HCT116 (cell line): ENCODE results near the gene CBL. TPM values are rescaled to one million over a fixed set of nuclear protein-coding genes. Genes with fewer than 3 reads are reported as not detected.

ENCODE experiments used
- ATAC-seq: fragments of 200-7000 bp; cut with Tn5 transposase; 2 replicates; pipeline ENCODE4 v1.9.1; 2020; ENCODE audit warnings: mild to moderate bottlenecking, moderate library complexity
- BruUV-seq: library from RNA; stranded (reverse); fragments of 400-500 nt; replicated peaks from 2 replicates; lab custom pipeline; 2021; lab: Mats Ljungman, UMichigan
- CTCF ChIA-PET: fragments of 300-600 bp; sonication (Branson Sonifier 250); formaldehyde crosslinking; loops from one replicate; lab custom pipeline; 2021; ENCODE audit warnings: antibody characterized with exemption; lab: Charles Lee
- POLR2A ChIA-PET: fragments of 300-600, 350-600 bp; sonication (Branson Sonifier 250); formaldehyde crosslinking; loops from one replicate; lab custom pipeline; 2021; ENCODE audit warnings: antibody characterized with exemption; lab: Charles Lee
- RAD21 ChIA-PET, 2 experiments: fragments of 300-600 bp; sonication (Branson Sonifier 250); formaldehyde crosslinking; loops; one replicate each; lab custom pipeline; 2023; ENCODE audit warnings: low total read pairs in 2 of 2; ENCODE audit not compliant: uncharacterized antibody in 2 of 2, unreplicated experiment in 2 of 2, low non-redundant PET in 1 of 2; lab: Charles Lee
- DNase-seq: peaks from one replicate; pipeline ENCODE4 v3.0.0-alpha.2; 2010; ENCODE audit warnings: low read depth, low spot score
- H2AFZ ChIP-seq: fragments of 200-600 bp; shearing (Covaris generic), sonication (generic); 2 replicates; pipeline ENCODE4 v1.6.1; 2017; ENCODE audit warnings: low read depth, mixed run types, mixed read lengths, antibody characterized with exemption, low read length; ENCODE audit not compliant: poor library complexity, severe bottlenecking
- H3K27ac ChIP-seq: 2 replicates; pipeline ENCODE4 v1.5.1; 2012; ENCODE audit warnings: low read depth, low read length
- H3K27me3 ChIP-seq: fragments of 200-600 bp; sonication (generic); 2 replicates; pipeline ENCODE4 v1.6.1; 2016; ENCODE audit warnings: mixed run types, low read length, mixed read lengths; ENCODE audit not compliant: insufficient read depth
- H3K36me3 ChIP-seq, 2 experiments: fragments of 200-500 bp in 1 of 2; fragments of 200-600 bp in 1 of 2; sonication (Bioruptor generic) in 1 of 2; sonication (generic) in 1 of 2; 2 replicates each; pipeline versions ENCODE4 v1.5.1 to v1.6.1; 2014 to 2016; ENCODE audit warnings: low read length in 2 of 2, inconsistent platforms in 1 of 2, mixed read lengths in 1 of 2, mixed run types in 1 of 2; ENCODE audit not compliant: insufficient read depth in 2 of 2, control insufficient read depth in 1 of 2
- H3K4me1 ChIP-seq, 2 experiments: fragments of 200-600 bp in 1 of 2; sonication (generic) in 1 of 2; 2 replicates each; pipeline versions ENCODE4 v1.5.1 to v1.6.1; 2012 to 2017; ENCODE audit warnings: low read length in 2 of 2, inconsistent platforms in 1 of 2, mild to moderate bottlenecking in 1 of 2, mixed read lengths in 1 of 2, mixed run types in 1 of 2, moderate library complexity in 1 of 2; ENCODE audit not compliant: insufficient read depth in 2 of 2, control insufficient read depth in 1 of 2
- H3K4me2 ChIP-seq: fragments of 200-600 bp; sonication (generic); 2 replicates; pipeline ENCODE4 v1.6.1; 2017; ENCODE audit warnings: mixed run types, low read length, mixed read lengths
- H3K4me3 ChIP-seq, 2 experiments: fragments of 200-600 bp in 1 of 2; sonication (generic) in 1 of 2; replicated peaks in 1 of 2; 2 replicates each; pipeline ENCODE4 v1.5.1; 2011 to 2016; ENCODE audit warnings: low read length in 2 of 2, control low read depth in 1 of 2, low read depth in 1 of 2, mild to moderate bottlenecking in 1 of 2, mixed read lengths in 1 of 2, mixed run types in 1 of 2
- H3K79me2 ChIP-seq: fragments of 200-600 bp; sonication (generic); 2 replicates; pipeline ENCODE4 v1.6.1; 2017; ENCODE audit warnings: mild to moderate bottlenecking, mixed run types, low read length, moderate library complexity, mixed read lengths; ENCODE audit not compliant: insufficient read depth
- H3K9ac ChIP-seq: fragments of 200-600 bp; sonication (generic); 2 replicates; pipeline ENCODE4 v1.6.1; 2016; ENCODE audit warnings: low read length, mixed read lengths
- H3K9me2 ChIP-seq: fragments of 200-600 bp; sonication (generic), shearing (Covaris generic); 2 replicates; pipeline ENCODE4 v1.6.1; 2017; ENCODE audit warnings: mixed run types, mild to moderate bottlenecking, moderate library complexity; ENCODE audit not compliant: insufficient read depth
- H3K9me3 ChIP-seq, 2 experiments: fragments of 200-500 bp in 1 of 2; fragments of 200-600 bp in 1 of 2; sonication (Bioruptor generic) in 1 of 2; sonication (generic) in 1 of 2; 2 replicates each; pipeline ENCODE4 v1.6.1; 2014 to 2017; ENCODE audit warnings: low read length in 2 of 2, mixed read lengths in 2 of 2, inconsistent platforms in 1 of 2, low read depth in 1 of 2, mild to moderate bottlenecking in 1 of 2, mixed run types in 1 of 2, moderate library complexity in 1 of 2; ENCODE audit not compliant: control insufficient read depth in 1 of 2, insufficient read depth in 1 of 2
- H4K20me1 ChIP-seq: fragments of 200-600 bp; sonication (generic), shearing (Covaris generic); 2 replicates; pipeline ENCODE4 v1.6.1; 2017; ENCODE audit warnings: mixed run types, mild to moderate bottlenecking, moderate library complexity; ENCODE audit not compliant: insufficient read depth
- ATF3 ChIP-seq: IDR thresholded peaks from 2 replicates; pipeline ENCODE4 v1.6.1; 2012
- CBX3 ChIP-seq: IDR thresholded peaks from 2 replicates; pipeline ENCODE4 v1.6.1; 2012; ENCODE audit warnings: low read depth
- EGR1 ChIP-seq: IDR thresholded peaks from 2 replicates; pipeline ENCODE4 v1.6.1; 2012; ENCODE audit warnings: low read depth
- ELF1 ChIP-seq: IDR thresholded peaks from 2 replicates; pipeline ENCODE4 v1.6.1; 2012; ENCODE audit warnings: low read depth, borderline replicate concordance
- EZH2 ChIP-seq: fragments of 200-600 bp; sonication (generic); IDR thresholded peaks from 2 replicates; pipeline ENCODE4 v1.6.1; 2017; ENCODE audit warnings: antibody characterized with exemption, mixed run types
- EZH2phosphoT487 ChIP-seq: fragments of 200-600 bp; IDR thresholded peaks from 2 replicates; pipeline ENCODE4 v1.6.1; 2018; ENCODE audit warnings: antibody characterized with exemption, borderline replicate concordance
- FOSL1 ChIP-seq: IDR thresholded peaks from 2 replicates; pipeline ENCODE4 v1.6.1; 2012; ENCODE audit warnings: low read depth
- JUND ChIP-seq: IDR thresholded peaks from 2 replicates; pipeline ENCODE4 v1.6.1; 2012
- POLR2A ChIP-seq: IDR thresholded peaks from 2 replicates; pipeline ENCODE4 v1.7.0; 2011; ENCODE audit warnings: borderline replicate concordance; ENCODE audit not compliant: insufficient read depth, insufficient read length; ENCODE audit errors: extremely low read depth
- RAD21 ChIP-seq: IDR thresholded peaks from 2 replicates; pipeline ENCODE4 v1.6.1; 2012; ENCODE audit warnings: low read depth, mild to moderate bottlenecking
- SIN3A ChIP-seq: IDR thresholded peaks from 2 replicates; pipeline ENCODE4 v1.6.1; 2012; ENCODE audit warnings: low read depth
- SRF ChIP-seq: IDR thresholded peaks from 2 replicates; pipeline ENCODE4 v1.6.1; 2012; ENCODE audit warnings: low read depth
- ZBTB33 ChIP-seq: IDR thresholded peaks from 2 replicates; pipeline ENCODE4 v1.6.1; 2011; ENCODE audit warnings: mild to moderate bottlenecking, low read length, moderate library complexity; ENCODE audit not compliant: insufficient replicate concordance; ENCODE audit errors: extremely low read depth
- ZNF274 ChIP-seq: fragments of 200-500 bp; sonication (Bioruptor generic); IDR thresholded peaks from 2 replicates; pipeline ENCODE4 v1.6.1; 2014; ENCODE audit warnings: mild to moderate bottlenecking, low read depth, low read length, inconsistent platforms
- intact Hi-C: fragments of 100-400 bp; cut with micrococcal nuclease; formaldehyde crosslinking; loops from 2 replicates; pipeline ENCODE4 v1.10.0; 2022
- total RNA-seq: library from RNA; stranded (reverse); gene quantifications from one replicate; pipeline ENCODE4 v1.2.1, GENCODE V29; 2021; ENCODE audit not compliant: unreplicated experiment
- TF ChIP-seq, protein P1 (sequence below), 3 experiments: fragments of 200-600 bp in 1 of 3; sonication (generic) in 1 of 3; IDR thresholded peaks in 2 of 3; conservative IDR thresholded peaks in 1 of 3; 2 replicates each; pipeline ENCODE4 v1.5.1; 2012 to 2017; ENCODE audit warnings: low read depth in 2 of 3, low read length in 2 of 3, antibody characterized with exemption in 1 of 3, borderline replicate concordance in 1 of 3, control low read depth in 1 of 3, mild to moderate bottlenecking in 1 of 3, mixed read lengths in 1 of 3, mixed run types in 1 of 3, moderate library complexity in 1 of 3; ENCODE audit not compliant: insufficient read depth in 1 of 3
- TF ChIP-seq, protein P2 (sequence below): IDR thresholded peaks from 2 replicates; pipeline ENCODE4 v1.6.1; 2012; ENCODE audit warnings: low read depth

Gene CBL
- total RNA-seq, 1 experiment from 2014 or later = 31.1 TPM

DNA sequence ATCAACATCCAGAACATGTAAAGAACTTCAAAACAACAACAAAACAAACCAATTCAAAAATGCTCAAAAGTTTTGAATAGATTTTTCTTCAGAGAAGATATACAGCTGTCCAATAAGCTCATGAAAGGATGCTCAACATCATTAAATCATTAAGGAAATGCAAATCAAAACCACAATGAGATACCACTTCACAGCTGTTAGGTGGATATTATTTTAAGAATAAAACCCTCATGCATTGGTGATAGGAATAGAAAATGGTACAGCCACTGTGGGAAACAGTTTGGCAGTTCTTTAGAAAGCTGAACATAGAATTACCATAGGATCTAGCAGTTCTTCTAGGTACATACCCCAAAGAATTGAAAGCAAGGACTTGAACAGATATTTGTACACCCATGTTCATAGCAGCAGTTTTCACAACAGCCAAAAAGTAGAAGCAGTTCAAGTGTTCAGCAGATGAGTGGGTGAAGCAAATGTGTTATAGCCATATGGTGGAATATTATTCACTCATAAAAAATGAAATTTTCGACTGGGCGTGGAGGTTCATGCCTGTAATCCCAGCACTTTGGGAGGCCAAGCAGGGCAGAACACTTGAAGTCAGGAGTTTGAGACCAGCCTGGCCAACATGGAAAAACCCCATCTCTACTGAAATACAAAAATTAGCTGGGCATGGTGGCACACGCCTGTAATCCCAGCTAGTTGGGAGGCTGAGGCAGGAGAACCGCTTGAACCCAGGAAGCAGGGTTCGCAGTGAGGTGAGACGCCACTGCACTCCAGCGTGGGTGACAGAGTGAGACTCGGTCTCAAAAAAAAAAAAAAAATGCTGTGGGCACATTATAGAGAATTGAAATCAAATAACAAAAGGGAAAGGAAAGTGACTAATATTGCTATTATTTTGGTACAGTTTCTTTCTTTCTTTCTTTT, 42.9 kb downstream of the CBL start (continued):
- TF ChIP-seq, protein P1, sequence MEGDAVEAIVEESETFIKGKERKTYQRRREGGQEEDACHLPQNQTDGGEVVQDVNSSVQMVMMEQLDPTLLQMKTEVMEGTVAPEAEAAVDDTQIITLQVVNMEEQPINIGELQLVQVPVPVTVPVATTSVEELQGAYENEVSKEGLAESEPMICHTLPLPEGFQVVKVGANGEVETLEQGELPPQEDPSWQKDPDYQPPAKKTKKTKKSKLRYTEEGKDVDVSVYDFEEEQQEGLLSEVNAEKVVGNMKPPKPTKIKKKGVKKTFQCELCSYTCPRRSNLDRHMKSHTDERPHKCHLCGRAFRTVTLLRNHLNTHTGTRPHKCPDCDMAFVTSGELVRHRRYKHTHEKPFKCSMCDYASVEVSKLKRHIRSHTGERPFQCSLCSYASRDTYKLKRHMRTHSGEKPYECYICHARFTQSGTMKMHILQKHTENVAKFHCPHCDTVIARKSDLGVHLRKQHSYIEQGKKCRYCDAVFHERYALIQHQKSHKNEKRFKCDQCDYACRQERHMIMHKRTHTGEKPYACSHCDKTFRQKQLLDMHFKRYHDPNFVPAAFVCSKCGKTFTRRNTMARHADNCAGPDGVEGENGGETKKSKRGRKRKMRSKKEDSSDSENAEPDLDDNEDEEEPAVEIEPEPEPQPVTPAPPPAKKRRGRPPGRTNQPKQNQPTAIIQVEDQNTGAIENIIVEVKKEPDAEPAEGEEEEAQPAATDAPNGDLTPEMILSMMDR (IDR thresholded peaks at IDR 0.05 in 2 of 3, conservative IDR thresholded peaks at IDR 0.05 in 1 of 3; ENCODE audit: borderline replicate concordance in 1 of 3, insufficient read depth in 1 of 3, low read depth in 2 of 3, low read length in 2 of 3) = no peak
- TF ChIP-seq RAD21 (no peak), ZNF274 (no peak), FOSL1 (no peak), EZH2phosphoT487 (no peak), SIN3A (no peak), EGR1 (no peak), POLR2A (no peak), CBX3 (no peak)

GRCh38 chr11:119249671-119250010, 43.5 kb downstream of the CBL start:
- no TSS peak for BruUV-seq
- Histone ChIP-seq H3K79me2 (no peaks in the 10 kb centered on the region; the same call in 1 of the 2 replicates), H3K9me2 (no peaks in the 10 kb centered on the region), H3K9me3 (no peaks in the 10 kb centered on the region), H4K20me1 (no peaks in the 10 kb centered on the region), H3K27ac (no peak overlapping the region), H2AFZ (no peak overlapping the region), H3K4me3 (no peak overlapping the region), H3K9ac (no peak overlapping the region), H3K4me2 (no peak overlapping the region), H3K4me1 (no peaks in the 10 kb centered on the region), H3K36me3 (no peaks in the 10 kb centered on the region), H3K27me3 (no peaks in the 10 kb centered on the region)
- DNase-seq = no peak
- intact Hi-C loops = no loop called here
- ATAC-seq = no peak
- ChIA-PET POLR2A (no interaction called here), RAD21 (no interaction called here), CTCF (no interaction called here)
- TF ChIP-seq EZH2 (no peak), JUND (no peak), SIN3A (no peak), ATF3 (no peak), EZH2phosphoT487 (no peak), ZBTB33 (no peak), POLR2A (no peak), ELF1 (no peak), SRF (no peak)
- TF ChIP-seq, protein P2, sequence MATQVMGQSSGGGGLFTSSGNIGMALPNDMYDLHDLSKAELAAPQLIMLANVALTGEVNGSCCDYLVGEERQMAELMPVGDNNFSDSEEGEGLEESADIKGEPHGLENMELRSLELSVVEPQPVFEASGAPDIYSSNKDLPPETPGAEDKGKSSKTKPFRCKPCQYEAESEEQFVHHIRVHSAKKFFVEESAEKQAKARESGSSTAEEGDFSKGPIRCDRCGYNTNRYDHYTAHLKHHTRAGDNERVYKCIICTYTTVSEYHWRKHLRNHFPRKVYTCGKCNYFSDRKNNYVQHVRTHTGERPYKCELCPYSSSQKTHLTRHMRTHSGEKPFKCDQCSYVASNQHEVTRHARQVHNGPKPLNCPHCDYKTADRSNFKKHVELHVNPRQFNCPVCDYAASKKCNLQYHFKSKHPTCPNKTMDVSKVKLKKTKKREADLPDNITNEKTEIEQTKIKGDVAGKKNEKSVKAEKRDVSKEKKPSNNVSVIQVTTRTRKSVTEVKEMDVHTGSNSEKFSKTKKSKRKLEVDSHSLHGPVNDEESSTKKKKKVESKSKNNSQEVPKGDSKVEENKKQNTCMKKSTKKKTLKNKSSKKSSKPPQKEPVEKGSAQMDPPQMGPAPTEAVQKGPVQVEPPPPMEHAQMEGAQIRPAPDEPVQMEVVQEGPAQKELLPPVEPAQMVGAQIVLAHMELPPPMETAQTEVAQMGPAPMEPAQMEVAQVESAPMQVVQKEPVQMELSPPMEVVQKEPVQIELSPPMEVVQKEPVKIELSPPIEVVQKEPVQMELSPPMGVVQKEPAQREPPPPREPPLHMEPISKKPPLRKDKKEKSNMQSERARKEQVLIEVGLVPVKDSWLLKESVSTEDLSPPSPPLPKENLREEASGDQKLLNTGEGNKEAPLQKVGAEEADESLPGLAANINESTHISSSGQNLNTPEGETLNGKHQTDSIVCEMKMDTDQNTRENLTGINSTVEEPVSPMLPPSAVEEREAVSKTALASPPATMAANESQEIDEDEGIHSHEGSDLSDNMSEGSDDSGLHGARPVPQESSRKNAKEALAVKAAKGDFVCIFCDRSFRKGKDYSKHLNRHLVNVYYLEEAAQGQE = no peak
